B cell (primary cell): ENCODE data around the gene TOMM6. TPM values are rescaled to one million over a fixed set of nuclear protein-coding genes. Genes with fewer than 3 reads are reported as not detected.

Source experiments
- ATAC-seq: fragments of 200-7000 bp; cut with Tn5 transposase; one replicate; pipeline ENCODE4 v1.10.0; 2021; ENCODE audit warnings: low read depth, mild to moderate bottlenecking, moderate number of reproducible peaks, moderate library complexity
- CTCF ChIA-PET: fragments of 350-600 bp; sonication (Branson Sonifier 250); formaldehyde crosslinking; loops from one replicate; lab custom pipeline; 2021; ENCODE audit warnings: antibody characterized with exemption, inconsistent platforms; lab: Charles Lee
- POLR2A ChIA-PET: fragments of 350-600 bp; sonication (Branson Sonifier 250); formaldehyde crosslinking; loops from one replicate; lab custom pipeline; 2021; ENCODE audit warnings: antibody characterized with exemption; lab: Charles Lee
- DNase-seq: peaks from one replicate; pipeline ENCODE4 v3.0.0; 2013
- H2AFZ ChIP-seq: 2 replicates; pipeline ENCODE4 v1.6.1; 2012; ENCODE audit warnings: mild to moderate bottlenecking, low read depth, low read length; ENCODE audit not compliant: insufficient read depth, poor library complexity, severe bottlenecking
- H3K27ac ChIP-seq, 2 donors: 1 replicate in 1 of 2; 2 replicates in 1 of 2; pipeline ENCODE4 v1.5.1; 2012 to 2013; ENCODE audit warnings: low read length in 2 of 2, mild to moderate bottlenecking in 2 of 2, moderate library complexity in 1 of 2
- H3K27me3 ChIP-seq, 4 experiments: fragments of 200-600 bp in 1 of 4; sonication (generic) in 1 of 4; replicated peaks in 1 of 4; 1 replicate in 2 of 4; 2 replicates in 2 of 4; pipeline versions ENCODE4 v1.6.1 to v1.7.0; 2013 to 2016; ENCODE audit warnings: low read length in 3 of 4, mild to moderate bottlenecking in 2 of 4, mixed read lengths in 1 of 4, moderate library complexity in 1 of 4; ENCODE audit not compliant: insufficient read depth in 4 of 4, control insufficient read depth in 3 of 4; ENCODE audit errors: control extremely low read depth in 1 of 4
- H3K36me3 ChIP-seq, 2 experiments: replicated peaks in 1 of 2; 1 replicate in 1 of 2; 2 replicates in 1 of 2; pipeline versions ENCODE4 v1.6.1 to v1.7.1; 2013; ENCODE audit warnings: low read length in 1 of 2; ENCODE audit not compliant: insufficient read depth in 2 of 2, control insufficient read depth in 1 of 2; ENCODE audit errors: control extremely low read depth in 1 of 2, extremely low read depth in 1 of 2
- H3K4me1 ChIP-seq, 2 donors: fragments of 200-600 bp in 1 of 2; sonication (generic) in 1 of 2; 1 replicate in 1 of 2; 2 replicates in 1 of 2; pipeline versions ENCODE4 v1.5.1 to v1.6.1; 2013 to 2017; ENCODE audit warnings: low read length in 2 of 2; ENCODE audit not compliant: control insufficient read depth in 2 of 2, insufficient read depth in 2 of 2
- H3K4me2 ChIP-seq: replicated peaks from 2 replicates; pipeline ENCODE3; 2012; ENCODE audit warnings: mild to moderate bottlenecking, low read depth, low read length; ENCODE audit not compliant: poor library complexity, severe bottlenecking
- H3K4me3 ChIP-seq, 5 experiments: fragments of 200-600 bp in 1 of 5; sonication (generic) in 1 of 5; 1 replicate in 3 of 5; 2 replicates in 2 of 5; pipeline versions ENCODE4 v1.5.1 to v1.7.0; 2011 to 2016; ENCODE audit warnings: low read length in 4 of 5, mild to moderate bottlenecking in 4 of 5, low read depth in 2 of 5, control low read depth in 1 of 5, moderate library complexity in 1 of 5; ENCODE audit not compliant: insufficient read depth in 1 of 5; ENCODE audit errors: control extremely low read depth in 1 of 5, extremely low read depth in 1 of 5
- H3K79me2 ChIP-seq: fragments of 200-600 bp; sonication (generic); one replicate; pipeline ENCODE4 v1.6.0; 2016; ENCODE audit warnings: low read length; ENCODE audit not compliant: control insufficient read depth, insufficient read depth
- H3K9ac ChIP-seq: fragments of 200-600 bp; sonication (generic); 2 replicates; pipeline ENCODE4 v1.6.1; 2017; ENCODE audit warnings: mild to moderate bottlenecking, low read length, moderate library complexity
- H3K9me3 ChIP-seq, 3 donors: one replicate each; pipeline versions ENCODE4 v1.6.1 to v1.7.1; 2013; ENCODE audit warnings: low read length in 2 of 3; ENCODE audit not compliant: control insufficient read depth in 2 of 3, insufficient read depth in 1 of 3; ENCODE audit errors: control extremely low read depth in 1 of 3
- H4K20me1 ChIP-seq: 2 replicates; pipeline ENCODE4 v1.6.0; 2012; ENCODE audit warnings: mild to moderate bottlenecking, low read length; ENCODE audit not compliant: insufficient read depth, control insufficient read depth, poor library complexity, severe bottlenecking
- H3K27ac Mint-ChIP-seq: one replicate; pipeline ENCODE4 v1.8.0; 2021; ENCODE audit warnings: mixed read lengths
- H3K27me3 Mint-ChIP-seq: one replicate; pipeline ENCODE4 v1.8.0; 2021; ENCODE audit warnings: mixed read lengths
- H3K4me1 Mint-ChIP-seq: one replicate; pipeline ENCODE4 v1.8.0; 2021; ENCODE audit warnings: mixed read lengths
- H3K4me3 Mint-ChIP-seq: one replicate; pipeline ENCODE4 v1.8.0; 2021; ENCODE audit warnings: mixed read lengths
- H3K9me3 Mint-ChIP-seq: one replicate; pipeline ENCODE4 v1.8.0; 2022; ENCODE audit warnings: mixed read lengths; ENCODE audit not compliant: insufficient read depth
- EZH2 ChIP-seq: IDR thresholded peaks from 2 replicates; pipeline ENCODE4 v1.6.1; 2012; ENCODE audit warnings: borderline replicate concordance, low read depth, mild to moderate bottlenecking, moderate library complexity, low read length; ENCODE audit not compliant: insufficient read depth, poor library complexity, severe bottlenecking
- WGBS: methylation state at CpG from one replicate; pipeline ENCODE4 v1.1.5; 2013; ENCODE audit warnings: missing lambda C conversion rate; ENCODE audit not compliant: insufficient coverage; 5-methylcytosine and 5-hydroxymethylcytosine counted together
- intact Hi-C: fragments of 100-400 bp; cut with micrococcal nuclease; formaldehyde crosslinking; loops from one replicate; pipeline ENCODE4 v1.10.0; 2022
- polyA plus RNA-seq: library from polyadenylated mRNA; depleted of rRNA; stranded (reverse); fragments of >200 nt; gene quantifications from 2 replicates; pipeline ENCODE4 v1.2.3, GENCODE V29; 2012
- total RNA-seq, 2 donors: library from RNA; stranded (reverse); fragments of 120-200 nt in 1 of 2; gene quantifications; 1 replicate in 1 of 2; 2 replicates in 1 of 2; pipeline versions ENCODE4 v1.2.3 to v1.2.4, GENCODE V29; 2013 to 2022
- TF ChIP-seq, protein P1 (sequence below): fragments of 200-600 bp; IDR thresholded peaks from one replicate; pipeline ENCODE4 v1.8.0; 2022; ENCODE audit warnings: antibody characterized with exemption, mild to moderate bottlenecking

TOMM6 gene
- total and polyA plus RNA-seq, 2 donors (not counting 1 experiment from before 2014, with no cell fraction given), result 117 to 239 TPM

DNA sequence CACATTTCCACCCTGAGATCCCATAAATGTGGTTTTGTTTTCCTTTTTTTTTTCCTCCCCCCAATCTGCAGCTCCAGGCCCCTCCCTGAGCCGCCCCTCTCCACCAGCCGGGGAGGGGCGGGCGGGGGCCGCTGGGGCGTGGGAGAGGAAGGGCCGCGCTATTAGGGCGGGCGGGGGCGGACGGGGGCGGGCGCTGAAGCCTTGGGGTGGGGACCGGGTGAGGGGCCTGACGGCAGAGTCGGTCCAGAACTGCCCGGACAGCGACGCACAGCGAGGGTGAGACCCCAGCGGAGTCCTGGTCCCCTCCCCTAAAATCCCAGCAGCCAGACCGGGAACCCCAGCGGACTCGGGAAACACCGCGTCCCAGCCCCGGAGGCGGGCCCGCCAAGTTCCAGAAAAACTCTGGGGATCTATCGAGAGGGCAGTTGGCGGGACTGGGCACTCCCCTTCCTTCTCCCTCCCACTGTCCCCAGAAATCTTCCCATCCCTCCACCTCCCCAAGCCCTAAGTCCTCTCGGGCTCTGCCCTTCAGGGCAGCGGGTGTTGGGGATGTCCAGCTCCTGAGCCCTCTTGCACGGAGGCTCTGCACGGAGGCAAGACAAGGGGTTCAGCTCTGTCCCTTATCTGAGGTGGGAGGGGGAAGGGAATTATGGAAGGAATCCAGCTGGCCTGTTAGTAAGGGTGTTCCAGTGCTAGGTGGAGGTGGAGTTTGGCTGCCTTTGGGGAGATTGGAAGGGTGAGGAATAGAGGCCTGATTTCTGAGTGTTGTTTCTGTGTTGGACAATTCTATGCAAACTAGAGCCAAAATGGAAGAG lies 6.7 kb upstream of the TOMM6 start, which contains the start of gene PRICKLE4:
PRICKLE4 (plus strand) TSS at position 232 of the 815 bp plus-strand sequence. CDS start 2,692 bp downstream, outside the sequence.
- Histone ChIP-seq H3K9me3 (no peaks in the 10 kb centered on the region), H4K20me1 (no peaks in the 10 kb centered on the region), H3K27me3 (no peaks in the 10 kb centered on the region), H3K36me3 (peaks cover 0 to 10% of the 10 kb centered on the region in 2 experiments), H3K79me2 (peaks cover 8% of the 10 kb centered on the region), H2AFZ (peak within 1 kb of the TSS; percentile 93), H3K4me3 (peak within 1 kb of the TSS; percentile 49 to 79 (median 67)), H3K4me2 (peak within 1 kb of the TSS; percentile 90), H3K9ac (peak within 1 kb of the TSS; percentile 74), H3K27ac (peak within 1 kb of the TSS in 1 of 2 donors; percentile 25), H3K4me1 (peaks cover 21 to 31% of the 10 kb centered on the region in 2 donors)
- POLR2A ChIA-PET, result no interaction called here
- peaks cover 33% of the 10 kb centered on the region for H3K4me1 Mint-ChIP-seq
- TF ChIP-seq, protein P1, sequence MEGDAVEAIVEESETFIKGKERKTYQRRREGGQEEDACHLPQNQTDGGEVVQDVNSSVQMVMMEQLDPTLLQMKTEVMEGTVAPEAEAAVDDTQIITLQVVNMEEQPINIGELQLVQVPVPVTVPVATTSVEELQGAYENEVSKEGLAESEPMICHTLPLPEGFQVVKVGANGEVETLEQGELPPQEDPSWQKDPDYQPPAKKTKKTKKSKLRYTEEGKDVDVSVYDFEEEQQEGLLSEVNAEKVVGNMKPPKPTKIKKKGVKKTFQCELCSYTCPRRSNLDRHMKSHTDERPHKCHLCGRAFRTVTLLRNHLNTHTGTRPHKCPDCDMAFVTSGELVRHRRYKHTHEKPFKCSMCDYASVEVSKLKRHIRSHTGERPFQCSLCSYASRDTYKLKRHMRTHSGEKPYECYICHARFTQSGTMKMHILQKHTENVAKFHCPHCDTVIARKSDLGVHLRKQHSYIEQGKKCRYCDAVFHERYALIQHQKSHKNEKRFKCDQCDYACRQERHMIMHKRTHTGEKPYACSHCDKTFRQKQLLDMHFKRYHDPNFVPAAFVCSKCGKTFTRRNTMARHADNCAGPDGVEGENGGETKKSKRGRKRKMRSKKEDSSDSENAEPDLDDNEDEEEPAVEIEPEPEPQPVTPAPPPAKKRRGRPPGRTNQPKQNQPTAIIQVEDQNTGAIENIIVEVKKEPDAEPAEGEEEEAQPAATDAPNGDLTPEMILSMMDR, result no peak
- no peak for TF ChIP-seq EZH2
- CTCF ChIA-PET, result interaction anchor here (1.3 to 10.0 kb wide), 5 partner anchors 140 to 447 kb away, joined by 3 to 198 read pairs (median 5); partner anchors contain the start of genes BYSL, MED20 and TAF8
- H3K27me3 Mint-ChIP-seq, result no peaks in the 10 kb centered on the region
- peak within 1 kb of the TSS; percentile 96 for H3K4me3 Mint-ChIP-seq
- ATAC-seq (peak; percentile 1), DNase-seq (peak; percentile 38)
- H3K9me3 Mint-ChIP-seq, result no peaks in the 10 kb centered on the region
- WGBS, result 4% methylated on average over 23 of the region's 36 CpGs
- intact Hi-C loops, result loop anchor here (1.0 to 10.0 kb wide), 7 partner anchors 45 to 944 kb away; partner anchors contain the start of genes MRPS10, PRPH2, TAF8 and TFEB
- peak within 1 kb of the TSS; percentile 77 for H3K27ac Mint-ChIP-seq
